Hematopoietic multipotent progenitor cell (in vitro differentiated cells): ENCODE data around the gene COG6. TPM values are rescaled to one million over a fixed set of nuclear protein-coding genes. Genes with fewer than 3 reads are reported as not detected.

Source experiments
- DNase-seq, 3 donors: peaks; one replicate each; pipeline ENCODE4 v3.0.0-alpha.2; 2011 to 2015; ENCODE audit warnings: low read depth in 2 of 3, low spot score in 2 of 3
- total RNA-seq: library from RNA; depleted of rRNA; stranded (reverse); fragments of >200 nt; gene quantifications from one replicate; pipeline ENCODE4 v1.2.3, GENCODE V29; 2012

COG6 gene
- total RNA-seq, 1 donor = 12.1 TPM

DNA sequence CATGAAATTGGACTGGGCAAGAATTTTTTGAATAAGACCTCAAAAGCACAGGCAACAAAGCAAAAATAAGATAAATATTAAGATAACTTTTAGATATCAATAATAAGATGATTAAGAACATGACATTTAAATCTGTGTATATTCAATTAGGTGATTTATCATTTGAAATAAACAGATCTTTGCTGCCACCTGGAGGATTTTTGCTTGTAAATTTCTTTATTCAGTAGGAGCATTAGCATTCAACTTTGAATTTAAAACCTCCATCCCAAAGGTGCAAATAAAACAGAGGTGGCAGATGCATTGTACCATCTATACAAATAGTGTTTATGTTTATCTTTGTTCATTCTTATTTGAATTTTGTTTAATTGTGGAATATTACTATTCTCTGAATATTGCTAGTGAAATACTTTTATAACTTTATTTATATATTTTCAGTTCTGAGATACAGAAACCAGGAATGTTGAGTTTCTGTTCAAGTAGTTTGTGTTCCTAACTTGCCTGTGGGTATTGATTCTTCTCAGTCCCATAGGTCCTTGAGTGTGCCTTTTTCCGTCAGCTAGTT is 20.9 kb downstream of the COG6 start:
- peak in 2 of 3 donors; percentile 44 to 78 for DNase-seq

GRCh38 chr13:39682310-39682709 is 26.8 kb downstream of the COG6 start:
- DNase-seq = no peak

GRCh38 chr13:39682788-39683187 is 27.3 kb downstream of the COG6 start:
- DNase-seq = no peak

DNA sequence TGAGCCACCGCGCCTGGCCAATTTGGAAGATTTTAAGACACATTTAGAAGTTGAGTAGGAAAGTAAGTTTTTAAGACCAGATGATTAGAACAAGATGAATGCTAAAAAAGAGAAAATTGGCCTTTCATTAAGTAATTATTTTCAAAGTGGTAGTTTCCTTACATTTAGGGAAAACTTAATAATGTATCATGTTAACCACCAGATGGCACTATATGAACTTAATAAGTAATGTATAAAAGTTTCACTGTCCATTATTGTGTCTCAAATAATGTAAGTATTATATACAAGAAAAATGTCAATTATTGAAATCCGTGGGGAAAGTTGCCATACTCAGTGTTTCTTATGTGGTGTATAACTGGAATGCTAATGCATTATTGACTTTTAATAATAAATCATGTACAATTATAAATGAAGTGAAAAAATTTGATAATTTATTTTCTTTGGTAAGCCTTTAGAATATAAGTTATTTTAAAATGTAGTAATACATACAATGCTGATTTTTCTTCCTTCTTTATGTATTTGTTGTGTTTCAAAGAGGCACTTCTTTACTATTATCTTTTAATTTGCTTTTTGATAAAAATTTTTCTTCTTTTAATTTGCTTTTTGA is 29.2 kb downstream of the COG6 start:
- DNase-seq = peak in 1 of 3 donors; percentile 65

DNA sequence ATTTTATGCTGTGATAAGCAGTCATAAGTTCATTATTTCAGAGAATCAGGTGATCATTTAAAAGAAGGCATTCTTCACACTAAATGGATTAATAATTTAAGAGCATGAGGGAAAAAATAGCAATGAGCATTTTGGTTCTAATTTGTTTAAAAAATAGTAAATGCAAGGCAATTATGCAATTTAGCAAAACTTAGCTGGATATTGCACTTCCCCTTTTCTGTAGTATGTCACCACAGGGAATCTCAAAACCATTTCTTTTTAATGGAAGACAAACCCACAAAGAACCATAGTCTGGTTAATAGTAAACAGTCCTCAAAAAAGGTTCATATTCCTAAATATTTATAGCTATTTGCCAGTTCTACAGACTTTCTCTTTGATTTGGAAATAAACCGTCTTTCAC is 30.2 kb downstream of the COG6 start:
- peak in 1 of 3 donors; percentile 23 for DNase-seq

DNA sequence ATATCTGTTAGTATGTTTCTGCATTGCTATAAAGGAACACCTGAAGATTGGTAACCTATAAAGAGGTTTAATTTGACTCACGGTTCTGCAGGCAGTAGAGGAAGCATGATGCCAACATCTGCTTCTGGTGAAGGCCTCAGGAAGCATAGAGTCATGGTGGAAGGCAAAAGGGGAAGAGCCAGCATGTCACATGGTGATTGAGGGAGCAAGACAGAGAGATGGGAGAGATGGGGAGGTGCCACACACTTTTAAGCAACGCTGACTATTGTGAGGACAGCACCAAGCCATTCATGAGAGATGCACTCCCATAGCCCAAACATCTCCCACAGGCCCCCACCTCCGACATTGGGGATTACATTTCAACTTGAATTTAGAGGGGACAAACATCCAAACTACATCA is 32.8 kb downstream of the COG6 start:
- DNase-seq = peak in 1 of 3 donors; percentile 19

DNA sequence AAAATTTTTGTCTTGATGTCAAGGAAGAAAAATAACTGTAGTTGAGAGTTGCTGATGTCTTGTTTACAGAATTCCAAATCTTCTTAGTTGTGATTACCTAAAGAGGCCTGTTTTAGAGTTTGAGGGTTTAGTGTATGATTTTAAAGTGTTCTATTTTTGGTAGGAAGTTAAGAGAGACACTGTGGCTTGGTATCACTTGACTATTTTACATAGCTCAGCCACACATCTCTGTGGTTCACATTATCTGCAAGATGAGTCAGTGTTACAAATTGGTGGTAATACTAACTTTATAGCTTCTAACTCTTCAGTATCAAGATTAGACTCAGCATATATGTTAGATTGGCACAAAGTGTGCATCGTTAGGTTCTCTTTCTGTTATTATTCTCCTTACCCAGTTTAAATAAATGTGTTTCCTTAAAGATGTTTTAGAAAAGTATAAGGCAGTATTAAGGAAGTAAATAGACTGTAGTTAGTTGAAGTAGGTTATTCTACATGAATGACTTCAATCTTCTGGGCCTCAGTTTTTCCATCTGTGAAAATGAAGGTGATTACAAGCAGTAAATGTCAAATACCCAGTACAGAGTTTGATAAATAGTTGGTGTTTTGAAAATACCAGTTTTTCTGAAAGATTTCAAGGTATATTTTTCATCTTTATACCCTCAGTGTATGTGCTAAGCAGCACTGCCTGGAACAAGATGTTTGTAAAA is 33.4 kb downstream of the COG6 start:
- no peak for DNase-seq

- DNase-seq = no peak
Measured at GRCh38 chr13:39692660-39693438, 37.4 kb downstream of the COG6 start.

DNA sequence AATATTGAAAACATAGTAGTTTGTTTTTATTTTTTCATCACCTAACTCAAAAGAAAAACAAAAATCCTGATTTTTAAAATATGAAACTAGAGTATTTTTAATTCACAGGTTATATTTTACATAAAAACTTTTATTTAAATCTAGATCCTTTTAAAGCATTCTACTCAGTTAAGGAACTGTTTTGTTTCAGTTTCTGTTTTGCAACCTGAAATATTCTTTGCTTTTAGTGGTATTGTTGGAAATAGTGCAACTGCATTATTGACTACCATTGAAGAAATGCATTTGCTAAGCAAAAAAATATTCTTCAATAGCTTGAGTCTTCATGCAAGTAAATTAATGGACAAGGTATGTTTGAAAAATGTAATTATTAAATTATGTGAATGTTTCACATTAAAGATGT is 43.8 kb downstream of the COG6 start:
- peak in 1 of 3 donors; percentile 7 for DNase-seq

GRCh38 chr13:39712626-39713025 is 57.2 kb downstream of the COG6 start:
- no peak for DNase-seq

GRCh38 chr13:39729156-39729555 is 73.7 kb downstream of the COG6 start:
- no peak for DNase-seq

- DNase-seq = no peak
Measured at GRCh38 chr13:39734952-39735351, 79.5 kb downstream of the COG6 start.

- no peak for DNase-seq
Measured at GRCh38 chr13:39737047-39737446, 81.6 kb downstream of the COG6 start.

GRCh38 chr13:39740761-39741160 is 85.3 kb downstream of the COG6 start:
- no peak for DNase-seq

DNA sequence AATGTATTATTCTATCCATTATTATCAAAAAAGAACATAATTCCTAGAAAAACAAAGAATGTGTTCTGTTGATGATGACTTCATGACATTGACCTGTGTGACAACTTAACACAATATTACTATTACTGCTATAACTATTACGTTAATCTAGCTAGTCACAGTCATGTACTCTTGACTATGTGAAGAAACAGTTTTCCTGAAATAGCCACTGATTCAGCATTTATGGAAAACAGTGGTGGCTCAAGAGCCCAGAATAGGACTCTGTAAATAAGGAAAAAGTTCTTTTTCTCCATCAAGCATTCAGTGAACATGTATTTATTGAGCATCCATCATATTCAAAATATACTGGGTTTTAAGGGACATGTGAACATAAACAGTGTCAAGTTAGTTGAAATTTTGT is 93.5 kb downstream of the COG6 start:
- no peak for DNase-seq

DNA sequence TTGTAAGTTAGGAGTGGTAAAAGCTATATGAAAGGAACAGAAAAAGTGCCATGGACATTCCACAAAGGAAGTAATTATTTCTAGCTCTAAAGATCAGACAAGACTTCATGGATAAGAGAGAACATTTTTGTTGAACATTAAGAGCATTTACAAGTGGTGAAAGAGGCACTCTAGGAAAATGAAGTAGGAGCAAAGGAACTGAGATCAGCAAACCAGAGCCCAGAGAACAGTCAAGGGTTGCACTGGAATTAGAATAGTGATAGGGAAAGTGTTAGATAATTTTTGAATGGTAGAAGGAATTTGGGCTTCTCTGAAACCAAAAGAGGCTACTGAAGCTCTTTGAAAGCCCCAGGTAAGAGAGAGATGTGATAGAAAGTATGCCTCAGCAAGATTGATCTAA is 94.1 kb downstream of the COG6 start:
- no peak for DNase-seq

GRCh38 chr13:39751805-39752204 is 96.3 kb downstream of the COG6 start:
- DNase-seq = no peak

- DNase-seq = no peak
Measured at GRCh38 chr13:39760521-39760920, 105.1 kb downstream of the COG6 start.

DNA sequence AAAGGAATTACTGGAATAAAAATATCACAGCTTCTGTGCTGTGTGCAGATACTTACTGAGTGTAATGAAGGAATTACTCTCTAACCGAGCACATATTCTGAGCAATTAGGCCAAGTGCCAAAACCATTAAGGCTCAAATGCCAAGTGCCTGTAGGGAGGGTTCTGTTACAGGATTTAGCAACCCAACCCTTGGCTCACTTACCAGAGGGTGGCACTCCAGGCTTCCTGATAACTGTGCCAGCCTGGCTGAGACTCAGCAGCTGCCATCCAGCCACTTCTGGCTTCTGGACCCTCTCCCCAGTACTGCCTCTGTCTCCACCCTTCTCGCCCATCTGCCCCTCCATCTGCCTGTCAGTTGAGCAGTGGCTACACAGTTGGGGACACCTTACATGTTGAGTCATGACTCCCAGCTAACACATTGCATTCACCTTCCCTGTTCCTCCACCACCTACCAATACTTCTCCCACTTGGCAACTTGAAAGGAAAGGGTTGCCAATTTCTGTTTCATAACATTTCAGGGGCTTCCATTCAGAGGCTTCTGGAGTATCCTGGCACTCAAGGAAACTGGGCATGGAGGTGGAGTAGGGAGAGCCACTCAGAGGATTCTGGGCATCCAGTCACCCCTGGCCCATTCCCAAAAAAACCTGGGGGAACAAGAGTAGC is 110.5 kb downstream of the COG6 start:
- peak in 2 of 3 donors; percentile 3 to 44 for DNase-seq

GRCh38 chr13:39766464-39767158 is 111.1 kb downstream of the COG6 start:
- no peak for DNase-seq
